ENCODE data around the gene BRAF.
"Not testable (repeated sequence)": the region's sequence is repeated elsewhere in the genome, so short reads cannot be mapped to it uniquely, and the experiment has no call there.

BRAF gene

DNA sequence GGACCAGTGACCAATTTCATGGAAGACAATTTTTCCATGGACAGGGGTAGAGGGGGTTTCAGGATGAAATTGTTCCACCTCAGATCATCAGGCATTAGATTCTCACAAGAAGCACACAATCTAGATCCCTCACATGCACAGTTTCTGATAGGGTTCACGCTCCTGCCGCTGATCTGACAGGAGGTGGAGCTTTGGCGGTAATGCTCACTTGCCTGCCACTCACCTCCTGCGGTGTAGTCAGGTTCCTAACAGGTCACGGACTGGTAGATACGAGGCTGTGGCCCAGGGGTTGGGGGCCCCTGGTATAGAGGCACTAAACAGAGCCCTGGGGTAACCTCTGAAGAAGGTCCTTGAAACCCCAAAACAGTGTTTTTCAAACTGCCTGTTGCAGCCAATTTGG, 6.5 kb downstream of the BRAF start:
- DNase-seq (ENCODE audit: low read depth in 2 of 2): no peak

DNA sequence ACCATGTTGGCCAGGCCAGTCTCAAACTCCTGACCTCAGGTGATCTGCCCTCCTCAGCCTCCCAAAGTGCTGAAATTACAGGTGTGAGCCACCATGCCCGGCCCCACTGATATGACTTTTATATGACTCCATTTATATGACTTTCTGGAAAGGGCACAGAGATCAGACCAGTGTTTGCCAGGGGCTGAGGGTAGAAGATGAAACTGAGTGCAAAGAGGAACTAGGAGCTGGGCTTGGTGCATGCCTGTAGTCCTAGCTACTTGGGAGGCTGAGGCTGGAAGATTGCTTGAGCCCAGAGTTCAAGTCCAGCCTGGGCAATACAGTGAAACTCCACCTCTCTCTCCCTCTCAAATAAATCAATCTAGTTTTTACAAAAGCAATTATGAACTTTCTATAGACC, 7.5 kb downstream of the BRAF start:
- no peak for DNase-seq (ENCODE audit: low read depth in 2 of 2)

DNA sequence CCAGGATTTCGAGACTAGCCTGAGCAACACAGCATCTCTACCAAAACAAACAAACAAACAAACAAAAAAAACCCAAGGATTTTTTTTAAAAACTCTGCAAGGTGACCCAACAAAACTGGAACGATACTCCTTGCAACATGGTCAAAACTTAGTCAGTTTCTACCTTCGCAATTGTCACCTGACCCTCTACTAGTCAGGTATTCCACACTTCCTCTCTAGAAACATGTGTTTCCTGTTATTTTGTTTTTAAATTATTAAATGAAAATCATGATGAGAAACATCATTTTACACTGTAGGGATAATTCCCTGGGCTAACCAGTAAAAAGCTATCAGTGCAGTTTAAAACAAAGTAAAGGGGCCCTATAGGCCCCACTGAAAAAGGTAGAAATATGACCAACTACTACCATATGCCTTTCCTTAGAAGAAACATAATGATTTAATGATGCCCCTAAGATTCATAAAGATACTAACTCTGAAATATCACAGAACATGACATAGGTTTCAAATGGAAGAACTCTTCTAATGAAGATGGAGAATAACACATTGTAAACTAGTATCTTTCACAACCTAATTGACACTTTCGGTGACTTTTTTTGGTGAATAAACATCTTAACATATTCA, 8.7 kb downstream of the BRAF start:
- DNase-seq (ENCODE audit: low read depth in 2 of 2): no peak

DNA sequence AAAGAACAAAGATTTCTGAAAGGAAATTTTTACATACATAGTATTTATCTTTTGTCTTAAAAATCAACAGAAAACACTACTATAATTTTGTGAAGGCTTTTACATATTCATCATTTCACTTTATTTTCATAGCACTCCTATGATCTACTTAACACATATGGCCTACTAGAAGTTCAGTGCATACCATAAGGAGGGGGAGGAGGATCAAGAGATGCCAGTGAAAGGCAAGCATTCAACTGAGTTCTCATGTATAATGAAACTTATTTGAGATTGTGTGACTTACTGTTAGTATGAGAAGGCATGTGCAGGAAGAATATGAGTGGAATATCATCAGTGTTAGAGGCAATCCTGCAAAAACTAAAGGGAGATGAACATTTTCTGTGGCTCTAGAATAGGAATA, 10.6 kb downstream of the BRAF start:
- no peak for DNase-seq (ENCODE audit: low read depth in 2 of 2)

DNA sequence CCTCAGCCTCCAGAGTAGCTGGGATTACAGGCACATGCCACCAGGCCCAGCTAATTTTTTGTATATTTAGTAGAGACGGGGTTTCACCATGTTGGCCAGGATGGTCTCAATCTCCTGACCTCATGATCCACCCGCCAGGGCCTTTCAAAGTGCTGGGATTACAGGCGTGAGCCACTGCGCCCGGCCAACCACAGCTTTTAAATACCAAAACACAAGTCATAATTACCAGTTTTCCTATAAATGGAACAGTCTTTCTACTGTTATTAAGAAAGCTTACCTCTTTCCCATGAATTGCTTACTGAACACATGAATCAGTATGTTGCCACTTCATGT, 11.2 kb downstream of the BRAF start:
- DNase-seq (ENCODE audit: low read depth in 2 of 2): not testable (repeated sequence)

DNA sequence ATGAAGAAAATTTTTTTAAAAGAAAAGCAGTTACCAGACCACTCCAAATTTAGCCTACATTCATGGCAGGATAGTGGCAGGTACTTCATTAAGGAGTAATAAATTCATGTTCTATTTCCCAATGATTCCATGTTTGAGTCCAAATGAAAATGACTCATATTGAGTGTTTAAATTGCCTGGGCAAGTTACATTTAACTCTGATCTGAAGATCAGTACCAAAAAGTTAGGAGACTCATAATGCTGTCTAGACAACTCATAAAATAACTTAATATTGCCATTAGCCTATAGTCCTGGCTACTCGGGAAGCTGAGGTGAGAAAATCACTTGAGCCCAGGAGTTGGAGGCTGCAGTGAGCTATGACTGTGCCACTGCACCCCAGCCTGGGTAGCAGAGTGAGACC, 13.0 kb downstream of the BRAF start:
- no peak for DNase-seq (ENCODE audit: low read depth in 2 of 2)

DNA sequence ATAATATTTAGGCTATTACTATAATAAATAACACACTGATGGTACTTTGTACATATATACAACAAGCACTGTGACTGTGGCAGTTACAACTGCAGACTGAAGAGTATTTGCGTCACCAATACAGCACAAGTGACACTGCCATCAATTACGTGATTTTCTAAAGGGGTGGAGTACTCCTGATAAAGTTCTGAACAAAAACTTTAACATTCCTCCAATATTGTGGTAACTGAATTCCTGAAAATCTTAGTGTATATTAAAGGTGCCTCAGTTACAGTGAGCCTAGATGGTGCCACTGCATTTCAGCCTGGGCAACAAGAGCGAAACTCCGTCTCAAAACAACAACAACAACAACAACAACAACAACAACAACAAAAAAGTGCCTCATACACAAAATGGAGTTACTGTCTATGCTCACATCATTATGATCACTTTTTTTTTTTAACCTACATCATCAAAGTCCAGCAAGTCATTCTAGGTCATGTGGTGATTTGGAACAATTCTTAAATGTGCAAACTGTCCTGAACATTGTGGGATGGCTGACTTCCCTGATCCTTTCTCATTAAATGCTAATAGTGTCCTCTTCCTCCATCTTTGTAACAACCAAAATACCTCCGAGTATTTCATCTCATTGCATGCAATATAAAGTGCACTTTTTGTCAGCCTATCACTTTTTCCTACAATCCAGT, 15.1 kb downstream of the BRAF start:
- no peak for DNase-seq (ENCODE audit: low read depth in 2 of 2)

DNA sequence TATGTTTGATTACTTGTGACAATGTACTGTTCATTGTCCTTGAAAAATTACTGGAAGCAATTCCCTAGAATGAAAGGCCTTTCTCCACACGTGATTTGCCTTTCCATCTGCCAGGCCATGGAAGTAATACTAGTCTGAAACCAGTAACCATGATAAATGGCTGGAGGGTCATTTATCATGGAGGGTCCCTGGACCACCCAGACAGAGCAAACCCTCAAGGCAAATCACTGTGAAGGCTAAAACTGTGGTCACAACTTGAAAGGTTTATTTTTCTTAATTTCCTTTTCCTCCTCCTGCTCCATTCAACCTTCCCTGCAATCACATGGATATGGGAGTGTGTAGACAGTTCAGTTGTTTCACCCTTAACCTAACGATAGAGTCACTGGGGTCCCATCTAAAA, 16.4 kb downstream of the BRAF start:
- no peak for DNase-seq (ENCODE audit: low read depth in 2 of 2)

DNA sequence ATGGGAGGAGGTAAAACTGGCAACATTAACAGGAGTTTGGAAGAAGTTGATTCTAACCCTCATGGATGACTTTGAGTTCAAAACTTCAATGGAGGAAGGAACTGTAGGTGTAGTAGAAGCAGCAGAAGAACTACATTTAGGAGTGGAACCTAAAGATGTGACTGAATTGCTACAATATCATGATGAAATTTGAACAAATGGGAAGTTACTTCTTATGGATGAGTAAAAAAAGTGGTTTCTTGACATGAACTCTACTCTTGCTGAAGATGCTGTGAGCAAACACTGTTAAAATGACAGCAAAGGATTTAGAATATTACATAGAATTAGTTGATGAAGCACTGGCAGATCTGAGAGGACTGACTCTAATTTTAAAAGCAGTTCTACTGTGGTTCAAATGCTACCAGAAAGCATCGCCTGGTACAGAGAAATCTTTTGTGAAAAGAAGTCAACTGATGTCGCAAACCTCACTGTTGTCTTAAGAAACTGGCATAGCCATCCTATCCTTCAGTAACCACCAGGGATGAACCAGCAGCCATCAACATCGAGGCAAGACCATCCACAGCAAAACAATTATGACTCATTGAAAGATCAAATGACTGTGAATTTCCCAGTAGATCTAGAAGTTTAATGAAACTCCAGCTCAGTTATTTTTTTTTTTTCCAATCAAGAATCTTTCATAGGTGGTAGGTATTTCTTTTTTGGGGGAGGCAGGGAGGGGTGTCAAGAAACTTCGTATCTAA, 20.8 kb downstream of the BRAF start:
- DNase-seq (ENCODE audit: low read depth in 2 of 2): no peak

DNA sequence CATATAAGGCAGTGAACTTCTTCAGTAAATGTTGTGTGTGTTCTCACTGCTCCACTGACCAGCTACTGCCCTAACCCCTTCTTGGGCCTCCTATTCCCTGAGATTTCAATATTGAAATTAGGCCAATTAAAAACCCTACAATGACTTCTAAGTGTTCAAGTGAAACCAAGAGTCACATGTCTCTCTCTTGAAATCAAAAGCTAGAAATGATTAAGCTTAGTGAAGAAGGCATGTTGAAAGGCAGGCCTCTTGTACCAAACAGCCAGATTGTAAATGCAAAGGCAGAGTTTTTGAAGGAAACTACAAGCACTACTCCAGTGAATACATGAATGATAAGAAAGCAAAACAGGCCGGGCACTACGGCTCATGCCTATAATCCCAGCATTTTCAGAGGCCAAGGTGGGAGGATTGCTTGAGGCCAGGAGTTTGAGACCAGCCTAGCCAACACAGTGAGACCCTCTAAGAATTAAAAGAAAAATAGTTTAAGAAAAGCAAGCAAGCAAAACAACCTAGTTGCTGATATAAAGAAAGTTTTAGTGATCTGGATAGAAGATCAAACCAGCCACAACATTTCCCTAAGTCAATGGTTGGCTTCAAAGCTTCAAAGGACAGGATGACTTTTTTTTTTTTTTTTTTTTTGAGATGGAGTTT, 22.3 kb downstream of the BRAF start:
- no peak for DNase-seq (ENCODE audit: low read depth in 2 of 2)

DNA sequence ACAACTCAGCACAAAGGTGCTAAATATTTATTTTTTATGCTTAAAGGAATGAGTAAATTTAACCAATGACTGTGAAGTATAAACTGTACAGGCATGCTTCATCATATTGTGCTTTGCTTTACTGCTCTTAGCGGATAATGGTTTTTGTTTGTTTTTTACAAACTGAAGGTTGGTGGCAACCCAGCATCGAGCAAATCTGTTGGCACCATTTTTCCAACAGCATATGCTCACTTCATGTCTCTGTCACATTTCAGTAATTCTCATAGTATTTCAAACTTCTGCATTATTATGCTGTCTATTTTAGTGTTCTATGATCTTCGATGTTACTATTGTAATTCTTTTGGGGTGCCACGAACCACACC, 22.8 kb downstream of the BRAF start:
- DNase-seq (ENCODE audit: low read depth in 2 of 2): no peak

DNA sequence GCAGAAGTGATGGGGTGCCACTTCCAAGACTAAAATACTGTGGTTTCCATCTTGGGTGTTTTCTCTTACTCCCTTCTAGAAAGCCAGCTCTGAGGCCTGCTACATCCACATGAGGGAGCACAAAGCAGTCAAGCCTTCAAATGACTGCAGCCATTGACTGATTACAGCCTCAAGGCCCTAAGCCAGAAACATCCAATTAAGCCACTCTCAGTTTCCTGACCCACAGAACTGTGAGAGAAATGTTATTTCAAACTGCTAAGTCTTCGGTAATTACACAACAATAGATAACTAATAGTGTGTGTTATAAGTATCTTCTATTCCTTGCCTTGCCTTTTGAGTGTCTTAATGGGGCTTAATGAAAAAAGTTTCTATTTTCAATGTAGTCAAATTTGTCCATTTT, 24.8 kb downstream of the BRAF start:
- DNase-seq (ENCODE audit: low read depth in 2 of 2): no peak

DNA sequence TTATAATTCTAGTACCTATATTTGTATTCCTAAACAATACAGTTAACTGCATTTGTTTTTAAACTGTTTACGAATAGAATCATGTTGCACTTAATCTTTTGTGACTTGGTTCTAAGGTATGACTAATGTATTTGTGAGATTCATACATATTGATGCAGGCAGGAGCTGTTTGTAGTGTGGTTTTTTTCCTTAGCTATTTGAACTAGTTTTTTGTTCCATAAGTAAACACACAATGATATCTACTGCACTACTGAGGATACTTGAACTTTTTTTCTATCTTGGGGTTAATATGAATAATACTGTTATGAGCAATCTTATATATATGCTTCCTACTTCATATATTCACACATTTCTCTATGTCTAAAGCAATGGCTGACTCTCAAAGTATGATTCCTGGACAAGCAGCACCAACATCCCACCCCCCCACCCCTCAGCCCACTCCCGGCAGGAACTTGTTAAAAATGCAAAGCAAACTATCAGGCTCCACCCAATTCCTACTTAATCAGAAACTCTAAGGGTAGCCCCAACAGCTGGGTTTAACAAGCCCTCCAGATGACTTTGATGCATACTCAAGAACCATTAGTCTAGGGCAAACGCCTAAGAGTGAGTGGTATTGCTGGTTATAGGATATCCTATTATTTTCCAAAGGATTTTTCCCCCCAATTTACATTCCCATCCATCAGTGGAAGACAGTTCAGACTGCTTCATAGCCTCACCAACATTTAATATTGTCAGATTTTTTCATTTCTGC, 25.8 kb downstream of the BRAF start:
- no peak for DNase-seq (ENCODE audit: low read depth in 2 of 2)

DNA sequence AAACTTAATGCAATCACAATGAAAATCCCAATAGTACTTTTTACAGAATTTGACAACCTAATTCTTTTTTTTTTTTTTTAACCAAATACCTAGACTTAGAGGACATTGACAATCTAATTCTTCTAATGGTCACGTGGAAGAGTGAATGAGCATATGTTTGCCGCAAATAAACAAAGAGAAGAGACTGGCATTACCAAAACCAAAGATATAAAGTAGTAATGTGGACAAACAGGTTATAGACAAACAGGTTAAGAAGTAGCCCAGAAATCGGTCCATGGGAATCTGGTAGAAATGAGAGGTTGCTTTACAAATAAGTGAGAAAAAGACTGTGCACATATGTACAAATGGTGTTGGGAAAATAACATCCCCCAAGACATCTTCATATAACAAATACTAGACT, 27.7 kb downstream of the BRAF start:
- DNase-seq (ENCODE audit: low read depth in 2 of 2): no peak

DNA sequence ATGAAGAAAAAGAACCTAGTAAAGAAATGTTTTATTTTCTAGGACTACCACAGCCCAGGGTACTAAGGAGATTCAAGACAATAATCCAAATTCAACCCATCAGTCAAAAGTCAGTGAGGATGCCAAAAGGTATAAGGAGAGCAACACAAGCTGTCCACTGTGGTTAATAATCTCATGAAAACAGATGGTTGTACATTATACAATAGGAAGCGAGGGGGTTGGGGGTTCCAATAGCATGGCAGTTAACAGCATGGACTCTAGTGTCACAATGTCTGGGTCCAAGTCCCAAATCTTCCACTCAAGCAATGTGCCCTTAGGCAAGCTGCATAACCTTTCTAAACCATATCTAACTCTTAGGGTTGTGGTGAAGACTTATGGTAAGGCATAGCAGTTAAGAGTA, 35.1 kb downstream of the BRAF start:
- no peak for DNase-seq (ENCODE audit: low read depth in 2 of 2)

DNA sequence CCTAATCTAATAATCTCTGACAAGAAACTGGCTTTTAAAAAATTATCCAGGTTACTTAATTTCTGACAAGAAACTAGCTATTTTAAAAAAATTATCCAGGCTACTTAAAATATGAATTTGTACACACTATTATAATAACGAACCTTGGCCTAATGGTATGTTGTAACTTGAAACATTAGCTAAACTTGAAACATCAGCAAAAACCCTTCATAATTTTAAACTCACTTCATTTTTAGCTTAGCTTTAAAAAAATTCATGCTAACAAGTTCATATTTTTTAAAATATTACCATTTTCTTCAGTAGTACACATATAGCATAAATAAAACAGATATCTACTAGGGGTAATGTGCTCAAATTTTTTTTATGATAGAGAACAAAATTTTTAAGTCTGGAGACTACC, 35.6 kb downstream of the BRAF start:
- DNase-seq (ENCODE audit: low read depth in 2 of 2): no peak

DNA sequence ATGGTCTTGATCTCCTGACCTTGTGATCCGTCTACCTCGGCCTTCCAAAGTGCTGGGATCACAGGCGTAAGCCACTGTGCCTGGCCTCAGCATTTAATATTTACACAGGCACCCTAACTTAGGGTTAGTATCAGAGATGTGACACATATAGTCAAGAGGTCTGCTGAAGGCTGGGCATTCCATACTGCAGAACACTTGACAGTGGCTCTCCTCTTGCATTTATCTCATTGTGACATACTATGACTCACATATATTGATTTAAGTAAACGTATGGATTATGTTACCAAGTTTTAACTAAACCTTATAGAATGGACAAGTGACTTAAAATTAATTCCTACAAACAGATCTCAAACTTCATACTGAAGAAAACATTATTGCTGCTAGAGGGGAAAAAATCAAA, 36.6 kb downstream of the BRAF start:
- no peak for DNase-seq (ENCODE audit: low read depth in 2 of 2)

DNA sequence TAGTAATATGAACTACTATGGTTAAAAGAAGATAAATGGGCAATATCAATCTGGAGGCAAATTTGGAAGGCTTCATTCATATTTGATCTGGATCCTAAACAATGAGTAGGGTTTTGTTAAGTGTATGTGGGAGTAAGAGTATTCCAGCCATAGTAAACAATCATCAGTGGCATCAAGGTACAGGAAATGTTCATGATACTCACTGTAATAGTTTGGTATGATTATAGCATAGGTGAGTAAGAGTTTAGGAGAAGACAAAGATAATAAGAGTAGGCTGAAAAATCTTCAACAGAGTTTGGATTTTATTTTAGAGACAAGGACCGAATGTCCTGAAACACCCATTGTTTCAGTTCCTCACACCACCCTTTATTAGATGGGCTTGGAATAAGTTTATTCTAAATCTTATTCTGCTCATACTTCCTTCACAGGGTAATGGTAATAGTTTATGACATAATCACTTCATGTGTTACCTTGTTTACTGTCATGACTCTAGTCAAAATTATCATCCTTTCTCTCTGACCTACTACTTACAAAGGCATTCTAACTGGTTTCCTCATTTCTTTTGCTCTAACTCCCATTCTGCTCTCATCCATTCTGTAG, 38.9 kb downstream of the BRAF start:
- DNase-seq (ENCODE audit: low read depth in 2 of 2): no peak

DNA sequence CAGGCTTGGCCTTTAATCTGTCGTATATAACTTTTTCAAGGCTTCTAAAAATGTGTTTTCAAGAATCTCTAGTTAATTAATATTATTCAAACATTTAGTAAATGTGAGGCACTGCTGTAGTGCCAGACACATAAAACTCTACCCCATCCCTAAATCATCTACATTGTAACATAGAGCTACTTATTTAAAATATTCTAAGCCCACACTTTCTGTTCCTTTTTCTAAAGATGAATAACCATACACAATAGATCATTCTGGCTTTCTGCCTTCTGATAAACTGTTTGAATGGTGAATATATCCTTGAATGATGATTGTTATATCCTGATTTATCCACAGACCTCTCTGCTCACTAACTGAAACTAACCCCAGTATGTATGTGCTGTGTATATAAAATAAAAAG, 41.4 kb downstream of the BRAF start:
- DNase-seq (ENCODE audit: low read depth in 2 of 2): no peak

DNA sequence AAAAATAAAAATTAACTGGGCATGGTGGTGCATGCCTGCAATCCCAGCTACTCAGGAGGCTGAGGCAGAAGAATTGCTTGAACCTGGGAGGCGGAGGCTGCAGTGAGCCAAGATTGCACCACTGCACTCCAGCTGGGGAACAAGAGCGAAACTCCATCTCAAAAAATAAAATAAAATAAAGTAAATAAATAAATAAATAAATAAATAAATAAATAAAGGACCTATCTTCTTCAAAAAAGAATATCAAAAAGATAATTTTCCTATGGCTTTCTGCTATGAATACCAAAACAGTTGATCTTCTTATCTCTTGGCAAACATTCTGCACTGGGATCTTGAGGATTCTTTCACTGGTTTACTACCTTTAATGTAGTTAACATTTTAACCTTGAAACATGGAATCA, 41.9 kb downstream of the BRAF start:
- DNase-seq (ENCODE audit: low read depth in 2 of 2): not testable (repeated sequence)

DNA sequence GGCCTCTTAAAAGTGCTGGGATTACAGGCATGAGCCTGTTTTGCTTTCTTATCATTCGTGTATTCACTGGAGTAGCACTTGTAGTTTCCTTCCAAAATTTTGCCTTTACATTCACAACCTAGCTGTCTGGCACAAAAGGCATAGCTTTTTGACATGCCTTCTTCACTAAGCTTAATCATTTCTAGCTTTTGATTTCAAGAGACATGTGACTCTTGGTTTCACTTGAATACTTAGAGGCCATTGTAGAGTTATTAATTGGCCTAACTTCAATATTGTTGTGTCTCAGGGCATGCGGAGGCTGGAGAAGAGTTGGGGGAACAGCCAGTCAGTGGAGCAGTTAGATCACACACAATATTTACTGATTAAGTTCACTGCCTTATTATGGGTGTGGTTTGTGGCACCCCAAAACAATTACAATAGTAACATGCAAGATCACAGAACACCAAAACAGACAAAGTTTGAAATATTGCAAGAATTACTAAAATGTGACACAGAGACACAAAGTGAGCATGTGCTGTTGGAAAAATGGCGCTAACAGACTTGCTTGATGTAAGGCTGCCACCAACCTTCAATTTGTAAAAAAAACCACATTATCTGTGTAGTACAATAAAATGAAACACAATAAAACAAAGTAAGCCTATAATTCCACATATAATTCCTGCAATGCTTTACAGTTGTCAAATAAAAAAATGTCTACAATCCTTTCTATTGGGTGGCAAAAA, 43.1 kb downstream of the BRAF start:
- no peak for DNase-seq (ENCODE audit: low read depth in 2 of 2)
